GM23248 (cell line): ENCODE results near the gene MFSD11.

Experiments
- EZH2 ChIP-seq: fragments of 200-600 bp; sonication (generic); IDR thresholded peaks from 2 replicates; pipeline ENCODE4 v1.6.1; 2018; ENCODE audit warnings: antibody characterized with exemption, mild to moderate bottlenecking; ENCODE audit not compliant: insufficient read depth, poor library complexity, severe bottlenecking
- EZH2phosphoT487 ChIP-seq: fragments of 200-600 bp; sonication (generic); IDR thresholded peaks from 2 replicates; pipeline ENCODE4 v1.6.1; 2018; ENCODE audit warnings: antibody characterized with exemption, moderate library complexity, mild to moderate bottlenecking, low read depth; ENCODE audit not compliant: insufficient read depth

GRCh38 chr17:76710863-76711611, 26.9 kb upstream of the MFSD11 start, which contains the start of gene MXRA7:
- TF ChIP-seq EZH2 (no peak), EZH2phosphoT487 (no peak)
